A549 treated with CORT108297 at 1 μM for 4 hours (cell line): ENCODE results near the gene STXBP5. TPM values are rescaled to one million over a fixed set of nuclear protein-coding genes. Genes with fewer than 3 reads are reported as not detected.

Source experiments
- total RNA-seq: library from RNA; stranded (reverse); fragments of 200-300 nt; extraction: Qiagen RNA extraction; gene quantifications from 5 replicates; pipeline ENCODE4 v1.2.3, GENCODE V29; 2022

Gene STXBP5
- total RNA-seq, result 9.4 to 16.6 TPM (median 12.1 TPM) in 5 replicates

GRCh38 chr6:147204060-147204785, at the start of gene STXBP5:
Gene STXBP5, plus strand, starts transcription at chr6:147204417. Its CDS starts 116 bp downstream, at chr6:147204533.

